AG20443 (cell line): ENCODE measurements around the gene BRCA2.
A peak's percentile ranks its signal among the peaks of the same experiment; 100 is the strongest.

Experiments used
- DNase-seq: peaks from one replicate; pipeline ENCODE4 v3.0.0; 2012; ENCODE audit warnings: low spot score, mixed read lengths

Gene BRCA2

GRCh38 chr13:32385410-32385809, 70.1 kb downstream of the BRCA2 start:
- no peak for DNase-seq

- DNase-seq = no peak
Measured at GRCh38 chr13:32390048-32390447, 74.7 kb downstream of the BRCA2 start.

DNA sequence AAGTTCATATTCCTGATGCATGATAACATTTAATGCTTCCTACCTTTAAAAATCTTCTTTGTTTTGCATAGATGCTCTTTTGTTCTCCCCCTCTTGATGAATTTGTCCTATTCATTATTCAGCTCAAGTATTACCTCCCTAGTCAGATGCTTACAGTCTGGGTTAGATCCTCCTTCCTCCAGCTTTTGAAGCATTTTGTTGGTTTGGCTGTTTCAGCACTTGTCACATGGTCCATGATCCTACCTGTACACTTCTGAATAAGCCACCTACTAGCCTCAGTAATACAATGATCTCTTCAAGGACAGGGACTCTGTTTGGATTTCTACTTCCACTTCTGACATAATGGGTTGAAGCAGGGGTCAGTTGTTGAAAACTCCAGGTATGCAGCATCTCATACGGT, 75.2 kb downstream of the BRCA2 start:
- DNase-seq = no peak

DNA sequence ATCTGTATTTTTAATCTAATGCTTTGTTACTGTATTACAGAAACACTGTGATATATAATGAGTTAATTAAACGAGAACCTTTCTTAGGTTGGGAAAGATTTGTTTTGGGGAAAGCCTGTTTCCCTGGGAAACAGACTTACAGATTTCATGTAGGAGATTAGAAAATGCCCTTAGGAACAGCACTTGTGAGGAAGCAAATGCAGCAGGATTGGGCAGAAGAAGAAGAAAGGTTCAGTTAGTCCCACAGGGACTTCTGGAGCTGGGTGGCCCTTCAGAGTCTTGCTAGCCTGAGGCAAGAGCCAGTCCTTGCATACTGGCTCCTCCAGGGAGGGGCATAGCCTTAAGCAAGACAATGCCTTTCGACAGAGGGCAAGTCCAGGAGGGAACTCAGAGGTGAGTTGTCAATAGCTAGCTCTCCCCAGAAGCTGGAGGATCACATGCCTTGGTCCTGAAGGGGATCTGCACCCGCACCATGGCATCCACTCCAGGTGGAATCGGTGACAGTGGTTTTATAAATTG, 75.9 kb downstream of the BRCA2 start:
- no peak for DNase-seq

GRCh38 chr13:32403108-32403507, 87.8 kb downstream of the BRCA2 start:
- DNase-seq = no peak

GRCh38 chr13:32407854-32408253, 92.5 kb downstream of the BRCA2 start:
- no peak for DNase-seq

DNA sequence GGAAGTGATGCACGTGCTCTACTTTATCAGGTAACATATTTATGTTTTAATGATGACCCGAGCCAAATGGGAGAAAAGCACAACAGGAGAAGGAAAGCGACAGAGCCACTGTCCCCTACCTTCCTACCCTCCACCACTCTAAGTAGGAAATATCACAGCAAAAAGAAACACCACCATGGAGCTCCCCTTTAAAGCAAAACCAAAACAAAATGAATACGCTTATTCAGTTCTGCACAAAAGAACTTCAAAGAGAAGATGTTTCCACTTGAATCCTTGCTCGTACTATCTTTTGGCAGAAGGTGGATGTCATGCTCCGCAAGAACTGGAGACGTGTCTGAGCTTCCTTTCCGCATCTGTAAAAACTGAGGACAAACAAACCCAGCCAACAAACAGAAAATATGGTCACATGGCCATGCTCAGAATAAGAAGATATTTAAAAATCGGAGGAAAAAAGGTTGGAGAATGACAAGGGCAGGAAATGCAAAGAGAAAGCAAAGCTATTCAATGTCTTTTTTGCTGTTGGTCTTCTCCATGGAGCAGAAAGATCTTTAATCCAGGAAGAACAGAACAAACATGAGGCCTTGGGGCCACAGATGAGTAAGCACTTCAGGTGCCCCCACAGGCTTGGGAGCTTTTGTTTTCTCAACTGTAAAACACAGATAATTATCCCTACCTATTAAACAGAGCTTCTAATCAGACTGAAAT, 93.1 kb downstream of the BRCA2 start:
- DNase-seq = no peak

DNA sequence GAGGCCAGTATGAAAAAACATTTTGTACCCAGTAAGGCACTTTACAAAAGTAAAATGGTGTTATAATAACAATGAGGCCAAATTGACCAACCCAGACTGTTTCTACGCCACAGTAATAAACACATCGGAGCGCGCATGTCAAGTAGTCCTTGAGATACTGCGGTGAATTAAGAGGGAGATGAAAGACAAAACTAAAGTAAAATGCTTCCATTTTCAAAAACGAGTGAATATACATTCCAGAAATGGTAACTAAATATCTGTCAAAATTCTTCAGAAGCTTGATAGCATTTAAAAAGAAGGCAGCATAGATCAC, 93.6 kb downstream of the BRCA2 start:
- DNase-seq = no peak

DNA sequence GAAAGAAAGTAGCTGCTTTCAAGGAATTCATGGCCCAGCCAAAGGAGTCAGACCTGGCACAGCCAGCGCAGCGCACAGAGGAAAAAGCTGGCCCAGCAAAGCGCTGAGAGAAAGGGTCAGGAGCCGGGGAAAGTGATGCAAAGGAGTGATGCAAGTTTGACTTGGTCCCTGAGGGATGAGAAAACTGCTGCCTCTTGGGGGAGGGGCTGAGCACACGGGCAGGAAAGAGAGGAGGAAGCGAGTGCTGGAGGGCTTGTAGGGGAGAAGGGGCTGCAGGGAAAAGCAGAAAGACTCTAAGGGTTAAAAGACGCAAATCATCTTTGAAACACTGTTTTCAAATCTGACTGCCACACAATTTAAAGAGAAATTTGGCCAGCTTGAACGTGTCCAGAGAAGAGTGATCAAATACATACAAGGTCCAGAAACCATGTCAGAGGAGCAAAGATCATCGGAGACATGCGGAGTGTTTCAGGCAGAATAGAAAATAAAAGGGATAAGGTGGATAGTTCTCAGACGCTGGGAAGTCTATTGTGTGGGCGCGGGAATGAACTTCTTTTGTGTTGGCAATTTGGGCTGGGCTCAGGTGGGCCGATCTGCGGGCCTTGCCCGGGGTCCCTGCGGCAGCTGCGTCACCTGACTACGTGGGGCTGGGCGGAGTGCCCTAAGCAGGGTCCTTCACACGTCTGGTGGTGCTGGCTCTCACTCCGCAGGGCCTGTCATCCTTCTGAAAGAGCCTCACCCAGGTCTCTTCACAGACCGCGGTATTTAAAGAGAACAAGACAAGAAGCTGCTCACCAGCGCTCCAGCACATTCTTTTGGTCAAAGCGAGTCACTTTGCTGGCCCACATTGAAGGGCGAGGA, 94.5 kb downstream of the BRCA2 start:
- peak; percentile 70 for DNase-seq

GRCh38 chr13:32413284-32413683, 98.0 kb downstream of the BRCA2 start:
- DNase-seq = no peak

DNA sequence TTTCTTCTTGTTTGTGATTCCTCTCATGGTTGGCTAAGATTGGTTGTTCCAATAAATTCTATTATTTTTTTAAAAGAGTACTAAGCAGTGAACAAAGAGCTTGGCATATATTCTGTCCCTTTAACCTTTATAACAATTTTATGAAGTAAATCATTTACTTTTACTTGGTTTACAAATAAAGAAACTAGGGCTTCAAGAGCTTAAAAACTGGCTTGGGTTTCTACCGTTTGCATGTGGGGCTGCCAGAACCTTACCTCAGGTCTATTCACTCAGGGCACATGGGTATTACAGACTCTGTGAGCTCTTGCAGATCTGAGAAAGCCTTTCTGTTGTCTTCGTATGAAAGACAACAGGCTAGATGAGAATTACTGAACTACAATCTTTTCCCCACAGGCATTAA, 99.3 kb downstream of the BRCA2 start:
- no peak for DNase-seq

GRCh38 chr13:32415019-32415418, 99.7 kb downstream of the BRCA2 start:
- peak; percentile 25 for DNase-seq

- no peak for DNase-seq
Measured at GRCh38 chr13:32417995-32418394, 102.7 kb downstream of the BRCA2 start.

- no peak for DNase-seq
Measured at GRCh38 chr13:32419862-32420261, 104.6 kb downstream of the BRCA2 start.

- DNase-seq = no peak
Measured at GRCh38 chr13:32423592-32423991, 108.3 kb downstream of the BRCA2 start.

GRCh38 chr13:32425158-32425557, 109.8 kb downstream of the BRCA2 start:
- DNase-seq = no peak

GRCh38 chr13:32426191-32426989, 111.1 kb downstream of the BRCA2 start:
- peak; percentile 21 for DNase-seq

DNA sequence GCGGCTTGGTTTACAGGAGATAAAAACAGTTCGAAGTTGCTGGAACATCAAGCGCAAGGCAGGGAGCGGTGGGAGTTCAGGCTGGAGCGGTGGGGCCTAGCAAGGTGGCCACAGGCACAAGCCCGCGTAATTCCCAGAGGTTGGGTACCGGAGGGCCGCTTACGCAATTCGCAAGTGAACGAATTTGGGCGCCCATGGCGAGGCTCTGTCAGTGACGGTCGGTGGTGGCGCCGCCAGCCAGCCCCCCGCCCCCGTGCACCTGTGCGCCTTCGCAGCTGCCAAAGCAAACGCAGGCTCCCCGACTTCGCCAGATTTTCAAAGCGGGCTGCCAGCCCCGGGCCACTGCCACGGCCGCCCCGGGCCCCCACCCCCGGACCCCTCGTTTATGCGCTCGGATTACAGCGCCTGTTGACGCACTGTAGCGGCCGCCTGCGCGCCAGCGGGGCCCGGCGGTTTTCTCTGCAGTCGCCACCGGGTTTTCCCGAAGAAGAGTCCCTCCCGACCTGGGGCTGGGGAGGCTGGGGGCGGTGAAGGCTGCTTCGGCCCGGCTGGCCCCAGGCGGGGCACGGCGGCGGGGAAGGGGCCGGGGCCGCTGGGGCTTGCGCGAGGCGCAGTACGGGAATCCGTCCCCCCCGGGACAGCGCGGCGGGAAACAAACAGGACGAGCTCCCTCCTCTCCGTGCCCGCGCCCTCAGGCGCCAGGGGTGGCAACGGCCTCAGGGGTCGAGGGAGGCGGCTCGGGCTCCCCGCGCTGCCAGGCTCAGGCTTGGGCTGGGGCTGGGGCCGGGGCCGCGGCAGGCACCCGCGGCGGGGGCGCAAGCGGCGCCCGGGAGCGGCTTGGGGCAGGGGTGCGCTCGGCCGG, 111.9 kb downstream of the BRCA2 start:
- peak; percentile 66 for DNase-seq

- DNase-seq = peak; percentile 80
Measured at GRCh38 chr13:32427852-32428580, 112.7 kb downstream of the BRCA2 start, which contains the start of gene N4BP2L1. Gene N4BP2L1 (minus strand): TSS chr13:32428130. CDS start chr13:32428082, 48 bp downstream.

GRCh38 chr13:32428581-32429432, 113.5 kb downstream of the BRCA2 start:
- DNase-seq = no peak
